ENCODE results near the gene WFDC2.

Gene WFDC2

DNA sequence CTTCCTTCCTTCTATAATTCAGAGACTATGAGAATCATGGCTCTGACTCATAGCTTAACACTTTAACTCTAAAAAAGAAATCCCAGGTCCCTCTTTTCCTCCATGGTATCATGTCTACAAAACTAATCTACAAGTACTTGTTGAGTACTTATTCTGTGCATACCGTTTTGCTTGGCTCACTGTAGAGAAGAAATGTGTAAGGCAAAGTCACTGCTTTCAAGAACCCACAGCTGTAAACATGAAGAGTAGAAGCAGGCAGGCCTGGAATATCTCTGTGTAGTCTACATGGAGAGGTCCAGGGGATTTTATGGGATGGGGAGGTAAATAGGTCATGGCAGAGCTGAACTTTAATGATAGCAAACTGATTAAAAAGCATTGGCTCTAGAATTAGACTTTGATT is 32.0 kb downstream of the WFDC2 start:
- no peak for DNase-seq

GRCh38 chr20:45502561-45502960 is 33.0 kb downstream of the WFDC2 start:
- DNase-seq = no peak

DNA sequence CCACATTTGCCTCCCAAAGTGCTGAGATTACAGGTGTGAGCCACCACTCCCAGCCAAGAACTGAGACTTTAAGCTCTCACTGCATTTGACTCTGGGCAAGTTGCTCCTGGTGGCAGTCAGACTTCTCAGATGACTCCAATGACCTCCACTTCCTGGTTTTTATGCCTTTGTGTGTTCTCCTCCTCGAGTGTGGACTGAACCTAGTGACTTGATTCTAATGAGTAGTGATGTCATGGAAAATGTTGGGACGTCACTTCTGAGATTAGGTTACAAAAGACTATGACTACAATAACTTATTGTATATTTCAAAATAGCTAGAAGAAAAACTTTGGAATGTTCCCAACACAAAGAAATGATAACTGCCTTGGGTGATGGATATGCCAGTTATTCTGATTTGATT is 33.9 kb downstream of the WFDC2 start:
- DNase-seq = no peak

GRCh38 chr20:45506398-45506797 is 36.8 kb downstream of the WFDC2 start:
- no peak for DNase-seq

GRCh38 chr20:45507011-45507820 is 37.7 kb downstream of the WFDC2 start:
- DNase-seq = no peak

DNA sequence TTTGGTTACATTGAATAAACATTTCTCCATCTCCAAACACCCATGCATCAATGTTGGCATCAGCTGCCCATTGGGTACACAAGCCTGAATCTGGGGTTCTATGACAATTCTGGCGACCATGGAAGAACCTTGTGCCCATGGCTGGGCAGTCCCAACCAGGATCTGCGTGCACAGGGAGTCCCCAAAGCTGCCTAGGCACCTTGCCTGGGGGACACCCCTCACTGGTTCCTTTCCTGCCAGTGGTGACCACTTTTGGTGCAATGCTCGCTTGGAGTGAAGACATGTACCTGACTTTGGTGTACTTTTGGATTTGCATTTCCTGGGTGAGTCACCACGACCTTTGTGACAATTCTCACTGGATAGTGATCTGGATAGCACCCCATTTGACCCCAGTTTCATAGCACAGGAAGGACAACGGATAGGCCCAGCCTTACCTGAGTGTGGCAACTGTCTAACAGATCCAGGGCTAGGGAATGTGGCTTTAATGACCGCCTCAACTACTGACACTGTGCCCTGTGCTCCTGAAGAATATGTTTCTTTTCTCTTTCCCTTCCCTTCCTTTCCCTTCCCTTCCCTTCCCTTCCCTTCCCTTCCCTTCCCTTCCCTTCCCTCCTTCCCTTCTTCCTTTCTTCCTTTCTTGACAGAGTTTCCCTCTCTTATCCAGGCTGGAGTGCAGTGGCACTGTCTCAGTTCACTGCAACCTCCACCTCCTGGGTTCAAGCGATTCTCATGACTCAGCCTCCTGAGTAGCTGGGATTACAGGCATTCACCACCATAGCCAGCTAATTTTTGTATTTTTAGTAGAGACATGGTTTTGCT is 38.7 kb downstream of the WFDC2 start:
- DNase-seq = no peak

GRCh38 chr20:45509091-45509490 is 39.5 kb downstream of the WFDC2 start:
- DNase-seq = no peak

DNA sequence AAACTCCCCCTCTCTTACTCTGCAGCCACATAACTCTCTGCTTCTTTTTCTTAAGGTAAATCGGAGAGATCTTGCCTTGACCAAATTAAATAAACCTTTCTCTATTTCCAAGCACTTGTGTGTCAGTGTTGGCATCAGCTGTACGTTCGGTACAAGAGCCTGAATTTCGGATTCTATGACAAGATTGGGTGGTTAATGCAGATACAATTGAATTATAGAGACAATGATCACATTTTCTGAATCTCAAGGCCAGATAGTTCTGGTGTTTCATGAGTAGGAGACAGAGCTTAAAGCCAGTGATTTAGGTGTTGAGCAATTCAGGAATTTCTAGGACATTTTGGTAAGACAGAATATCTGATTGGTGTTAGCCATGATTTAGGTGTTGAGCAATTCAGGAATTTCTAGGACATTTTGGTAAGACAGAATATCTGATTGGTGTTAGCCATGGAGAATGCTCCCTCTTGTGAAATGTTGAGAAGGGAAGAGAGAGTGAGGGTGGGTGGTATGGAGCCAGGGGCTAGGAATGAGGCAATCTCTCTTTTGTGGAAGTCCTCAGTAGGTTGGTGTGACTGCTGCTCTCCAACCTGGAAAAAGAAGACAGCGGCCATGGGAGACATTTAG is 40.8 kb downstream of the WFDC2 start:
- no peak for DNase-seq

DNA sequence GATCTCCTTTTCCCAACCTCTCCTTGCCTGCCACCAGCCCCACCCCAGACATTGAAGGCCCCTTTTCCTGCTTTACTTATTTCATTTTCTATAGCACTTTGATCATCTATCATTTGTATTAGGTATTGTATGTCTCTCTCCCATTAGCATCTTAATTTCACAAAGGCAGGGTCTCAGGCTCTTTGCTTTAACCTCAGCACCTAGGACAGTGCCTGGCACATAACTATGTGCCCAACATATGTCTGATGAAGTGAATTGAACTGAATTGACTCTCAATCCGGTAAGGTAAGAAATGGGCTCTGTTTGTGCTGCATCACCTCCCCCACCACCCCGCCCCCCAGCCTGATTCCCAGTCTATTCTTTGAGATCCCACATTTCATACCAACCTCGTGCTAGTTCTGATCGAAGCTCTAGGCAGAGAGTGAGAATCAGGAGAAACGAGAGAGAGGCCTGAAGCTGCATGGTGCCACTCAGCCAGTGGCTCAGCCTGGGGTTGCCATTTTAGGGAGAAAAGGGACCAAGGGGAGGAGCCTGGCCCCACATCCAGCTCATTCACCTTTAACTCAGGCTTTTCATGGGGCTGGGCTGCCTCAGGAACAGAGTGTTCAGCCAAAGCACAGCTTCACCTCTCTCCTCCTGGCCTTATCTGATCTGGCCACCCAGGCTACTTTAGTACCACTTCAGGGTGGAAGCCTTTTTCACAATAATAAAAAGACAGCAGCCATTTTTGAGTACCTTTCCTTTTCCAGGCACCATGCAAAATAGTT is 45.8 kb downstream of the WFDC2 start, which contains the start of gene SPINT3:
SPINT3 (minus strand) TSS at position 476 of the 767 bp plus-strand sequence; CDS start at position 462, 14 bp downstream.
- no peak for DNase-seq

DNA sequence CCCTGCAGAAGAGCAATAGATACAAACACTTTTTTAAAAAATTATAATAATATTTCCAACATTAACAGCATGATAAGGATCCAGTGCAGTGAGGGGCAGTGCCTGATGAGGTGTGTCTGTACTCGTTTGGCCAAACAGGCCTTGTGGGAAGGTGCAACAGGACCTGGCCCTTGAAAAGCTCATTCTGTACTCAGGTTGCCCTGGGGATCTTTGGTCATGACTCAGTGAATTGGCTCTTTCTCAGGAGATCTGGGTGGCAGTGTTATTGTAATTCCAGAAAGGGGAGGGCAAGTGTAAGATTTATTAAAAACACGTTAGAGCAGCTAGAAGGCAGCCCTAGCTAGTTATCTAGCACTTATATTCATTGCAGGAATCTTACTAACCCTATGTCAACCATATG is 48.7 kb downstream of the WFDC2 start:
- no peak for DNase-seq

DNA sequence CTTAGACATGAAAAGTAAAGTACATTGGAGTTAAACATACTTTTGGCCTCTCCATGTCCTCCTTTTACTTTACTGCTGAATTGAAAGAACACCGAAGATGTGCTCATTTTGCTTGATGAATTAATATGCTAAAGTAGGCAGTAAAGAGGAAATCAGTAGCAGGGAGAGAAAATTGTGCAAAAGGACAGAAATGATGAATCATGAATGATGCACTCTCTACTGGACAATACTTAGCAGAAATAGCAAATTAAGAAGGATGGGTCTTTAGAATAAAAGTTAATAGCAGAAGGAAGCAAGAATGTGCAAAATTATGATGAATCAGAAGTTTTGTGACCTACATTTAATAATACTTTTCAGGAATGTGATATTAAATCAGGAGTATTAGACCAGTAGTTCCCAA is 54.3 kb downstream of the WFDC2 start:
- DNase-seq = no peak

GRCh38 chr20:45527294-45527693 is 57.7 kb downstream of the WFDC2 start:
- no peak for DNase-seq

Measured in NCI-H446 treated with DMSO at 0.1 percent for 48 hours (cell line).